ENCODE measurements around the gene CDADC1. TPM values are rescaled to one million over a fixed set of nuclear protein-coding genes. Genes with fewer than 3 reads are reported as not detected.

Gene CDADC1
- total RNA-seq, 1 experiment from 2014 or later: 4.0 TPM

- Mint-ChIP-seq H3K36me3 (no peaks in the 10 kb centered on the region), H3K27ac (no peak overlapping the region), H3K4me1 (no peaks in the 10 kb centered on the region), H3K27me3 (ENCODE audit: low read depth) (no peaks in the 10 kb centered on the region), H3K9me3 (no peaks in the 10 kb centered on the region), H3K4me3 (no peak overlapping the region)
- ChIA-PET CTCF (no interaction called here), POLR2A (no interaction called here)
- DNase-seq (ENCODE audit: low spot score) (no peak), ATAC-seq (no peak)
- TF ChIP-seq STAT6 (CRISPR knock-in tag; conservative IDR thresholded peaks at IDR 0.05; ENCODE audit: low read depth): no peak
- no peak for TF ChIP-seq JUN (CRISPR knock-in tag; IDR thresholded peaks at IDR 0.05)
- TF ChIP-seq E2F5 (CRISPR knock-in tag; IDR thresholded peaks at IDR 0.05): no peak
- no peak for TF ChIP-seq ELF4 (CRISPR knock-in tag; IDR thresholded peaks at IDR 0.05; ENCODE audit: low read depth)
- TF ChIP-seq CDX4 (CRISPR knock-in tag; IDR thresholded peaks at IDR 0.05; ENCODE audit: borderline replicate concordance): no peak
- TF ChIP-seq CREM (CRISPR knock-in tag; IDR thresholded peaks at IDR 0.05): no peak
- TF ChIP-seq ETV6 (CRISPR knock-in tag; IDR thresholded peaks at IDR 0.05): no peak
- no peak for TF ChIP-seq ZNF532 (CRISPR knock-in tag; IDR thresholded peaks at IDR 0.05; ENCODE audit: borderline replicate concordance)
- no peak for TF ChIP-seq ZNF232 (CRISPR knock-in tag; IDR thresholded peaks at IDR 0.05)
- no peak for TF ChIP-seq ZNF219 (CRISPR knock-in tag; IDR thresholded peaks at IDR 0.05; ENCODE audit: borderline replicate concordance)
- no peak for TF ChIP-seq ESRRA (CRISPR knock-in tag; IDR thresholded peaks at IDR 0.05; ENCODE audit: borderline replicate concordance)
- no peak for TF ChIP-seq GRHL2 (CRISPR knock-in tag; IDR thresholded peaks at IDR 0.05; ENCODE audit: insufficient replicate concordance, severe bottlenecking)
- no peak for TF ChIP-seq SP1 (CRISPR knock-in tag; conservative IDR thresholded peaks at IDR 0.05)
- no peak for TF ChIP-seq KAT7 (CRISPR knock-in tag; IDR thresholded peaks at IDR 0.05; ENCODE audit: borderline replicate concordance)
These were observed 66.7 kb downstream of the CDADC1 start for GRCh38 chr13:49314344-49314882.

GRCh38 chr13:49315036-49315565, 67.4 kb downstream of the CDADC1 start:
- POLR2A ChIA-PET: no interaction called here
- TF ChIP-seq TEAD1 (CRISPR knock-in tag; IDR thresholded peaks at IDR 0.05): no peak
- no peak for TF ChIP-seq ZNF423 (CRISPR knock-in tag; IDR thresholded peaks at IDR 0.05)
- no peak for TF ChIP-seq SMAD3 (CRISPR knock-in tag; IDR thresholded peaks at IDR 0.05; ENCODE audit: borderline replicate concordance)
- TF ChIP-seq FOXJ3 (CRISPR knock-in tag; IDR thresholded peaks at IDR 0.05; ENCODE audit: borderline replicate concordance): no peak
- no peak for TF ChIP-seq IRF2 (CRISPR knock-in tag; IDR thresholded peaks at IDR 0.05; ENCODE audit: borderline replicate concordance, low read depth)
- TF ChIP-seq SMAD4 (CRISPR knock-in tag; IDR thresholded peaks at IDR 0.05): no peak
- no peak for TF ChIP-seq E2F1 (CRISPR knock-in tag; IDR thresholded peaks at IDR 0.05)
- no peak for TF ChIP-seq ZNF416 (CRISPR knock-in tag; IDR thresholded peaks at IDR 0.05)
- TF ChIP-seq KAT7 (CRISPR knock-in tag; IDR thresholded peaks at IDR 0.05; ENCODE audit: borderline replicate concordance): no peak
- no peak for TF ChIP-seq TP53 (CRISPR knock-in tag; IDR thresholded peaks at IDR 0.05)
- no peak for TF ChIP-seq PRRX2 (CRISPR knock-in tag; IDR thresholded peaks at IDR 0.05)
- TF ChIP-seq ZMAT4 (CRISPR knock-in tag; IDR thresholded peaks at IDR 0.05): no peak
- TF ChIP-seq JUN (CRISPR knock-in tag; IDR thresholded peaks at IDR 0.05): no peak
- no peak for TF ChIP-seq CREB1 (CRISPR knock-in tag; IDR thresholded peaks at IDR 0.05)
- no peak for TF ChIP-seq ZNF121 (CRISPR knock-in tag; IDR thresholded peaks at IDR 0.05)

More at GRCh38 chr13:49315036-49315565, 67.4 kb downstream of the CDADC1 start:
- no peaks in the 10 kb centered on the region for H3K9me3 Mint-ChIP-seq
- H3K36me3 Mint-ChIP-seq: no peaks in the 10 kb centered on the region
- no peaks in the 10 kb centered on the region for H3K4me1 Mint-ChIP-seq
- no peak for DNase-seq (ENCODE audit: low spot score)
- no peaks in the 10 kb centered on the region for H3K27me3 Mint-ChIP-seq (ENCODE audit: low read depth)
- no peak overlapping the region for H3K27ac Mint-ChIP-seq
- CTCF ChIA-PET: no interaction called here
- no peak overlapping the region for H3K4me3 Mint-ChIP-seq
- no peak for ATAC-seq

Measured in WTC11 (cell line).